Measurements from ENCODE around the gene SPEF2.

The SPEF2 gene

DNA sequence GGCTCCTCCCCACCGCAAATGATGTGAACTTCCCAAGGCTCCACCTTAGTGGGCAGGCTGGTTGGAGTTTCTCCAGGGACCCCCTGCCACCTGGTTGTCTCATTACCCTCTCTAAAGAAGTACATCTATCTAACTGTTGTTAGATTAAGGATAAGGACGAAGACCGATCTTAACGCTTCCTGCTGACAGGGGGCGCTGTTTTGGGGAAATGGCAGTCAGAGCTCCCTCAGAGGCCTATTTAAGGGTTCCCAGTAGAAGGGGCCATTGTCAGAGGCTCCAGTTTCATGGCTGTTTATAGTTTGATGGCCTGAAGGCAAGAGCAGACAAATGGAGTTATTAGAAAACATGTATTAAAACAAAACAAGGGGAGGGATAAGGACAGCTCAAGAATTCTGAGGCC, 100.1 kb downstream of the SPEF2 start:
- no peaks in the 10 kb centered on the region for H3K27me3 ChIP-seq (ENCODE audit: insufficient read depth, poor library complexity, severe bottlenecking)
- TF ChIP-seq POLR2AphosphoS5 (IDR thresholded peaks at IDR 0.05; ENCODE audit: low read depth) (no peak), CTCF (IDR thresholded peaks at IDR 0.05; ENCODE audit: insufficient read depth, low read length) (no peak), SPI1 (IDR thresholded peaks at IDR 0.05; ENCODE audit: borderline replicate concordance, low read depth) (no peak), REST (IDR thresholded peaks at IDR 0.05; ENCODE audit: insufficient replicate concordance, low read depth) (no peak), GABPA (IDR thresholded peaks at IDR 0.05; ENCODE audit: low read depth) (no peak)
- H3K27ac ChIP-seq (replicated peaks) = no peak overlapping the region
- no peak for DNase-seq (ENCODE audit: low read depth in 1 of 2, low spot score in 1 of 2)
- H3K4me3 ChIP-seq (replicated peaks; ENCODE audit: insufficient read depth, low read length) = no peak overlapping the region

GRCh38 chr5:35735718-35736117, 118.1 kb downstream of the SPEF2 start:
- Histone ChIP-seq H3K4me3 (replicated peaks; ENCODE audit: insufficient read depth, low read length) (no peak overlapping the region), H3K27ac (replicated peaks) (no peak overlapping the region), H3K27me3 (ENCODE audit: insufficient read depth, poor library complexity, severe bottlenecking) (no peaks in the 10 kb centered on the region)
- TF ChIP-seq GABPA (IDR thresholded peaks at IDR 0.05; ENCODE audit: low read depth) (no peak), SPI1 (IDR thresholded peaks at IDR 0.05; ENCODE audit: borderline replicate concordance, low read depth) (no peak), REST (IDR thresholded peaks at IDR 0.05; ENCODE audit: insufficient replicate concordance, low read depth) (no peak), POLR2AphosphoS5 (IDR thresholded peaks at IDR 0.05; ENCODE audit: low read depth) (no peak), CTCF (IDR thresholded peaks at IDR 0.05; ENCODE audit: insufficient read depth, low read length) (no peak)
- no peak for DNase-seq (ENCODE audit: low read depth in 1 of 2, low spot score in 1 of 2)

GRCh38 chr5:35736280-35736679, 118.6 kb downstream of the SPEF2 start:
- Histone ChIP-seq H3K27ac (replicated peaks) (no peak overlapping the region), H3K4me3 (replicated peaks; ENCODE audit: insufficient read depth, low read length) (no peak overlapping the region), H3K27me3 (ENCODE audit: insufficient read depth, poor library complexity, severe bottlenecking) (no peaks in the 10 kb centered on the region)
- TF ChIP-seq POLR2AphosphoS5 (IDR thresholded peaks at IDR 0.05; ENCODE audit: low read depth) (no peak), REST (IDR thresholded peaks at IDR 0.05; ENCODE audit: insufficient replicate concordance, low read depth) (no peak), SPI1 (IDR thresholded peaks at IDR 0.05; ENCODE audit: borderline replicate concordance, low read depth) (peak; percentile 40; the same call in 1 of the 2 replicates)
- DNase-seq (ENCODE audit: low read depth in 1 of 2, low spot score in 1 of 2) = peak in 1 of 2 experiments; percentile 3

All from HL-60 (cell line).